OCI-M2 (cell line): Measurements from ENCODE around the gene RALGAPA1.

Experiments
- DNase-seq: peaks from one replicate; lab custom pipeline; 2025; ENCODE audit not compliant: unreplicated experiment; lab: John Stamatoyannopoulos, UW

RALGAPA1 gene

DNA sequence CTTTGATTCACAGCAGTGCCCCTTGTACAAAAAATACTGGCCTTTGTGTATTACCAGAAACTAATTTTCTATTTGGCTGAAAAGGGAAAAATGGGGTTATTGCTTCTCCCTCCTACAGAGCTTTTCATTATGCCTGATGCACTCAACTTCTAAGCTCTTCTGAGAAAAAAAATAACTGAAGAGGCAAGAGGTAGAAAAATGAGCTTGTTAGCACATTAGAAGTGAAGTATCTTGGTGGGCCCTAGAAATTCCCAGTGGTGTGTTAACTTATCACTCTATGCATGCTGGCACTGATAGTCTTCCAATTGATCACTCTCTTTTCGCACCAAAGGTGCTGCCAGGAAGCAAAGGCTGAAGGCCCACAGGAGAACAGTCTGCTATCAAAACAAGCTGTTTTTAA lies 258.0 kb downstream of the RALGAPA1 start:
- DNase-seq = no peak

DNA sequence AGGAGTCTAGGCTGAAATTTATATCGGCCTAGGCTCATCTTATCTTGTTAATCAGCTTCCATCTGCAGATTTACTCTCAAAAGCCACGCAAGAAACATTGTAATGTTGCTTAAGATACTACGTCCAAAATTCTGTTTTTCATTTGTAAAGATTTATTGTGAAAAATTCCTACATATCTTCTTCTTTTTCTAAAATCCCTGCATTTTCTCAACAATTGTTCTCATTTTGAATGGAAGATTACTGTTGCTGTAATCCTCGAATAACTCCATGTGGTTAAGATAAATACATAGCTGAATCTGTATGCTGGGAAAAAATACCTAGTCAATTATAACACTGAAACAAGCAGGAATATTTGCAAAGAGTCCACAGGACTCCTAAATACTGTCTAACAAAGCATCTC lies 259.5 kb downstream of the RALGAPA1 start:
- no peak for DNase-seq

GRCh38 chr14:35543006-35543405 lies 266.1 kb downstream of the RALGAPA1 start:
- DNase-seq = no peak

GRCh38 chr14:35539969-35540368 lies 269.1 kb downstream of the RALGAPA1 start:
- DNase-seq = no peak

GRCh38 chr14:35535483-35536112 lies 273.5 kb downstream of the RALGAPA1 start:
- DNase-seq = no peak

GRCh38 chr14:35534873-35535482 lies 274.1 kb downstream of the RALGAPA1 start:
- DNase-seq = peak; percentile 64

GRCh38 chr14:35534208-35534872 lies 274.8 kb downstream of the RALGAPA1 start:
- DNase-seq = no peak

- DNase-seq = peak; percentile 67
Measured at GRCh38 chr14:35533357-35534207, 275.5 kb downstream of the RALGAPA1 start, which contains the start of gene INSM2. TSS of gene INSM2 (plus strand) at chr14:35534164. CDS start at chr14:35534253, 89 bp downstream.

GRCh38 chr14:35532783-35533356 lies 276.2 kb downstream of the RALGAPA1 start:
- no peak for DNase-seq

GRCh38 chr14:35531960-35532747 lies 276.9 kb downstream of the RALGAPA1 start:
- DNase-seq = no peak

DNA sequence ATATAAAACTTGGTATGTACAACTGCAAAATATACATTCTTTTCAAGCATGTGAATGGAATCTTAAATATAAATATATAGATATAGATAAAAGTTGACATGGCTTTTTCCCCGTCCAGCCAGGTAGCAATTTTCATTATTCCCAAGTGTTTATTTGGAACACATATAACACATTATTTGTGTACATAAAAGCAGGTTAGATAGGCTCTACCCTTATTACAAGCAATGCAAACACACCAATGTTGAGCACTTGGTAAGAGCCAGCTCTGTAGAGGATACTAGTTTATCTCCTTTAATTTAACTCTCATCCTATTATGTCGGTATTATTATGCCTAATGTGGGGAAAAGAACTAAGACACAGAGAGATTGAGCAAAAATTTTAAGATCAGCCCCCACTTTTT lies 282.1 kb downstream of the RALGAPA1 start:
- DNase-seq = no peak

DNA sequence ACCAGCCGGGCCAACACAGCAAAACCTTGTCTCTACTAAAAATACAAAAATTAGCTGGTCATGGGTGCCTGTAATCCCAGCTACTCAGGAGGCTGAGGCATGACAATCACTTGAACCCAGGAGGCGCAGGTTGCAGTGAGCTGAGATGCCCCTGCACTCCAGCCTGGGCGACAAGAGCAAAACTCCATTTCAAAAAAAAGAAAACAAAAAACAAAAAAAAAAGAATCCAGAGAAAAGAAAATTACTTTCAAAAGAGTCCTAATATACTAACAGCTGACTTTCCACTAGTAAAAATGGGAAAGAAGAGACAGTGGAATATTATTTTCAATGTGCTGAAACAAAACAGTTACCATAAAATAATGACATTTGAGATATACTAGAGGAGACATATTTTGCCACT lies 283.4 kb downstream of the RALGAPA1 start:
- no peak for DNase-seq

DNA sequence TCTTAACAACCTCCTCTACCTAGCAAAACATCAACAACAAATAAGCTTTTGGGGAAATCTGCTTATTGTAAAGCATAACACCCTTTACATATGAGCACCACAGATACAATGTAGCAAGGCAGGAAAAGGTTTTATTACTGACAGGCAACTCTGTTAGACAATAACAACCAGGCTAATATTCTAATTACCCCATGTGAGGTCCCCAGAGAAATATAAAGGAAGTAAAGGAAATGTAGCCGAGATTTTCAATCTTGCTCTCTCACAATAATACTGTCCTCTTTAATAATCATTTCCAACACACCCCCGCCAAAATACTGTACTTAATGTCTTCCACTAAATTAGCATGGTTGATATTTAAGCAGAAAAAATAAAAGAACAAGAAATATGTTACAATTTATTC lies 289.1 kb downstream of the RALGAPA1 start:
- no peak for DNase-seq

- no peak for DNase-seq
Measured at GRCh38 chr14:35515916-35516315, 293.2 kb downstream of the RALGAPA1 start.

DNA sequence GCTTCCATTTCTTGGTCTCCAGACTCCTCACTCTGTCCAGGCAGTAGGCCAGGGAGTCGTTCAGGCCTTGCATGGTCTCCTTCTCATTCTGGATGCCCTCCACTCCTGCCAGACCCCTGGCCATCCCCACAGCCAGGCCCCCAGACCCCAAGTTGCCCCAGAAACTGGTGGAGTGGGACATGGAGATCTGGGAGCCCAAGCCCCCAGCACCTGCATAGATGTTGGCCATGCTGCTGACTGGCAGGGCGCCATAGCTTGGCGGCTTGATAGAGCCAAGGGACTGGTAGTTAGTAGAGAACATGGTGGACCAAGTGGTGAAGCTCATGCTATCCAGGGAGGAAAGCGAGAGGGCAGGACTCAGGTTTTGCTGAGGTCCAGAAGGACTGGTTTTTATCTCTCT lies 296.3 kb downstream of the RALGAPA1 start:
- DNase-seq = no peak

- no peak for DNase-seq
Measured at GRCh38 chr14:35509846-35510245, 299.2 kb downstream of the RALGAPA1 start.

DNA sequence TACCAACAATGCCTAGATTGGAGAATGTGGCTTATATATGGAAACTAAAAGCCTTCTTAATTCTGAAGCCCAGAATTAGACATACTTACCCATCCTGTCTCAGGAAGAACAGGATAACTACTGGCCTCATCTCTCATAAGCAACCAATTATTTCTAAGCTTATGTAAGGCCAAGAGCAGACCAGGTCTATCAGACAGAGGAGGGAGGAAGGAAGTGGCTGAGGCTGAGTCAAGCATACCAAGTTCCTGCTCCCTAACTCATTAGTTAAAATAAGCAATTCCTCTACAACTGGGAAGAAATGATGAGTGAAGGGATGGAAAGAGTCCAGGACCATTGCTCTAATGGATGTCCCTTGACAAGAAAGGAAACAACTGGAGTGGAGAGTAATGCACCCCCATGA lies 302.2 kb downstream of the RALGAPA1 start:
- DNase-seq = no peak

GRCh38 chr14:35506461-35506860 lies 302.6 kb downstream of the RALGAPA1 start:
- no peak for DNase-seq

- no peak for DNase-seq
Measured at GRCh38 chr14:35504260-35504659, 304.8 kb downstream of the RALGAPA1 start.

DNA sequence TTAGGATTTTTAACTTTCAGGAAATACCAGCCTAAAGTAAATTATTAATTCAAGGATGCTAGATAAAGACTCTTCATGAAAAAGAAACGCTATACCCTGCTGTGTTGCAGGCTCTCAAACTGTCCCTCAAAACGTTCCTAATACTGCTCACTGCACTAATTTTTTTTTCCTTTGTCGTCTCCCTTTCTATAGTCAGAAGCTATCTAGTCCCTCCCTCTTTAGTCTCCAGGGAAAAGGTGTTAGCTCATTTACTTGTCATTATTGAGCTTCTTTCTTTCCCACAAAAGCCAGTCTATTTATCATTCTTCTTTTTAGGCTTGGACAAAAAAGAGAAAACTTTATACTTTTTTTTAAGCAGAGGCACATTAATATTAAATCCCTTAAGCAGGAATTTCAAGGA lies 305.4 kb downstream of the RALGAPA1 start:
- no peak for DNase-seq
